ENCODE measurements around the gene MYO10.

The MYO10 gene

DNA sequence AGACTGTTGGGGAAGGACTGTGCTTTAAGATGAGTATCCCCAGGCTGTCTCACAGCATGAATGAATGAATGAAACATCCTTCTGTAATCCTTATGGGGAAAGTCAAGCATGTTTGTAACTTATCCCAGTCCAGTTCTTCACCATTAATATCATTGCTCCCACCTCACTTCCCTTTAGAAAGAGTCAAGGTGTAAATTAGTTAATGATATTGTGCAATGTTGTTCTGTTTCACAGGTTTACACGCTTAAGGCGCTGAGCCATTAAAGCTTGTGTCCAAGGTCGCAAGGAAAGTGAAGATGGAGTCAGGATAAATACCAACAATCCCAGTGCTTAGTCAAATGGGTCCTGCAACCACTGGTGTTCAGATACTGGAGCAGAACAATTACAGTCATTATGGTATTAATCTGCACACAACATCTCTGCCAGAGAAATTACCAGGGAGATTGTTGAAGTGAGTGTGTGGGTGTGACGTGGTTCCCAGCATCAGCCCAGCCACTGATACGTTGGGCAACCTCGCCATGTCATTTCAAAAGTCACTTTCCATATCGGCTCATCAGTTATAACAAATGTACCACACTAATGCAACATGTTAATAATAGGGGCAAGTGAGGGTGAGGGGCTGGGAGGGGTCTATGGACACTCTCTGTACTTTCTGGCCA is 1.5 kb upstream of the MYO10 start:
- H3K36me3 ChIP-seq (ENCODE audit: insufficient read depth): no peaks in the 10 kb centered on the region
- H3K27me3 ChIP-seq (ENCODE audit: insufficient read depth, low read depth): peaks cover 9% of the 10 kb centered on the region
- H3K4me1 ChIP-seq (ENCODE audit: low read depth, poor library complexity, severe bottlenecking): peaks cover 9% of the 10 kb centered on the region
- no peaks in the 10 kb centered on the region for H3K79me2 ChIP-seq (ENCODE audit: insufficient read depth, low read depth)
- TF ChIP-seq CTCF (conservative IDR thresholded peaks at IDR 0.05; ENCODE audit: low read depth, low read length): no peak
- peak overlapping the region; percentile 100; the same call in 1 of the 2 replicates for H2AFZ ChIP-seq (ENCODE audit: low read depth)
- no peak overlapping the region for H3K4me2 ChIP-seq
- H3K27ac ChIP-seq: no peak overlapping the region
- H3K9ac ChIP-seq: no peak overlapping the region
- no peak overlapping the region for H3K4me3 ChIP-seq (IDR thresholded peaks at IDR 0.05; ENCODE audit: insufficient read depth, low read depth, low read length)
- H4K20me1 ChIP-seq (ENCODE audit: insufficient read depth): no peaks in the 10 kb centered on the region

- no peak overlapping the region for H3K27ac ChIP-seq
- H3K4me3 ChIP-seq (IDR thresholded peaks at IDR 0.05; ENCODE audit: insufficient read depth, low read depth, low read length): no peak overlapping the region
- H3K4me1 ChIP-seq (ENCODE audit: low read depth, poor library complexity, severe bottlenecking): peaks cover 9% of the 10 kb centered on the region
- H3K36me3 ChIP-seq (ENCODE audit: insufficient read depth): no peaks in the 10 kb centered on the region
- no peaks in the 10 kb centered on the region for H4K20me1 ChIP-seq (ENCODE audit: insufficient read depth)
- TF ChIP-seq CTCF (conservative IDR thresholded peaks at IDR 0.05; ENCODE audit: low read depth, low read length): no peak
- peak overlapping the region; percentile 100 for H2AFZ ChIP-seq (ENCODE audit: low read depth)
- H3K27me3 ChIP-seq (ENCODE audit: insufficient read depth, low read depth): peaks cover 9% of the 10 kb centered on the region
- H3K9ac ChIP-seq: peak overlapping the region; percentile 59; the same call in 1 of the 2 replicates
- H3K79me2 ChIP-seq (ENCODE audit: insufficient read depth, low read depth): no peaks in the 10 kb centered on the region
- peak overlapping the region; percentile 65 for H3K4me2 ChIP-seq
These were observed 926 bp upstream of the MYO10 start for GRCh38 chr5:16936989-16937438.

DNA sequence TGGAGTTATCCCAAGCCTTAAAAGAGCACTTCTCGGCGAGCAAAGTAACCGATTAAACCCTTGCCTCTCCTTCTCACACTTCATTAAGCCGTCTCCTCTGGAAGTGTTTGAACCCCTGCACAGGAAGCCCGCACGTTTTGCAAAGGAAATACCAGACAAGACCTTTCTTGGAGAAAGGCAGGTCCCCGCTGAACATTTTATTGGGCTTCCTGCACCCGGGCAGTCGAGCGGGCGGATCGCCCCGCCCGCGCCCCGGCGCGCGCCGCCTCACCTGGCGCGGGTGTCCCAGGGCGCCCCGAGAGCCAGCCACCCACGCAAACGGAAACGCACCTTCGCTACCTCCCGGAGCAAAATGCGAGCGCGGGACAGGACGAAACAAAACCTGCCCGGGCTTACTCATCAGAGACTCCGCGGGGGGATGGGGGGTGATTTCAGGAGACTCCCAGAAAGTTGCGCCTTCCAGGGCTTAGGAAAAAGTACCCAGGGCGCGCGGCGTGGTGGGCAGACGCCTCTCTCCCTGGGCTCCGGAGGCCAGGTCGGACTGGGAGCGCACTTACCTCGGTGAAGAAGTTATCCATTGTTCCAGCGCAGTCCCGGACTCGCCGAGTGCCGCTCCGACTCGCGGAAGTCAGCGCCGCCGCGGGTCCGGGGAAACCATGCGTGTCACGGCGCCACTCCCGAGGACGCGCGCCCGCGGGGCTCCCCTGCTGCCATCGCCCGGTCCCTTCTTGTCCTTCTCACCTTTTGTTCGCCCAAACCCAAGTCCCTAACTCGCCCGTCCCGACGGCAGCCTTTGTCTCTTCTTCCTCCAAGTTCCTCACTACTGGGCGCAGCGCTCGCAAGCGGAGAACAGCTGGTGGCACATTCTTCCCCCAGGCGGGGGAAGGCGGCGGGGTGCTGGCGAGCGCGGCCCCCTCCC is 598 bp downstream of the MYO10 start:
- no peaks in the 10 kb centered on the region for H3K36me3 ChIP-seq (ENCODE audit: insufficient read depth)
- H3K4me3 ChIP-seq (IDR thresholded peaks at IDR 0.05; ENCODE audit: insufficient read depth, low read depth, low read length): no peak overlapping the region

More for the DNA sequence above, 598 bp downstream of the MYO10 start:
- Histone ChIP-seq H4K20me1 (ENCODE audit: insufficient read depth) (no peaks in the 10 kb centered on the region), H3K27ac (no peak overlapping the region), H3K79me2 (ENCODE audit: insufficient read depth, low read depth) (no peaks in the 10 kb centered on the region), H2AFZ (ENCODE audit: low read depth) (peak overlapping the region; percentile 100), H3K9ac (peak overlapping the region; percentile 50; the same call in 1 of the 2 replicates), H3K4me2 (peak overlapping the region; percentile 65), H3K4me1 (ENCODE audit: low read depth, poor library complexity, severe bottlenecking) (peaks cover 9% of the 10 kb centered on the region), H3K27me3 (ENCODE audit: insufficient read depth, low read depth) (peaks cover 9% of the 10 kb centered on the region)
- no peak for TF ChIP-seq CTCF (conservative IDR thresholded peaks at IDR 0.05; ENCODE audit: low read depth, low read length)
